OCI-M2 (cell line): ENCODE measurements around the gene PREB.
"Not testable (repeated sequence)": the region's sequence is repeated elsewhere in the genome, so short reads cannot be mapped to it uniquely, and the experiment has no call there.

Experiments used
- DNase-seq: peaks from one replicate; lab custom pipeline; 2025; ENCODE audit not compliant: unreplicated experiment; lab: John Stamatoyannopoulos, UW

Gene PREB

DNA sequence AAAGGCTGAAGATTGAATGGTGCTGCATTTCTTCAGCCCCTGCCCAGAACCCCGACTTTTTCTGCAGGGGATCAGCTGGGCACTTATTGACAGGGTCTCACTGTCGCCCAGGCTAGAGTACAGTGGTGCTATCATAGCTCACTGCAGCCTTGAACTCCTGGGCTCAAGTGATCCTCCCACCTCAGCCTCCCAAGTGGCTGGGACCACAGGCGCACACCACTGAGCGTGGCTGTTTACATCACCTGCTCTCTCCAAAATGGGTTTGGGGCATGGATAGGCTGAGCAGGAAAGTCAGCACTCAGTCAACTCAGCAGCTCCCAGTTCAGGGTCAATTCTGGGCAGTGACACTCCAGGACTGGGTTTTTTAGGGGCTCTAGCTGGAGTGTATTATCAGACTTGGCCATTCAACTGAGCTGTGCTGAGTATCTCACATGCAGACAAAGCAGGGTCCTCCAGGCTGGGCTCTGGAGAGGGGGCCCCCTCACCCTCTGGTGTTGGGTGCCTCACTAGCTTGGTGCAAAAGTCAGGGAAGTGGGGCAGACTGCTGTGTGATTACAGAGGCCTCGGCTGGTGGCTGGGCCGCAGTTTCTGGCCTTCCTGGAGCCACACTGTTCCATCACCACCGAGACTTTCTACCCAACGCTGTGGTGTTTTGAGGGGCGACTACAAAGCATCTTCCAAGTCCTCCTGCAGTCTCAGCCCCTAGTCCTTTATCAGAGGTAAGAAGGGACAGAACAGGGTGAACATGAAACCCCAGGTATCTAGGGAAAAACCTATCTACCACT lies 6.4 kb downstream of the PREB start:
- no peak for DNase-seq

DNA sequence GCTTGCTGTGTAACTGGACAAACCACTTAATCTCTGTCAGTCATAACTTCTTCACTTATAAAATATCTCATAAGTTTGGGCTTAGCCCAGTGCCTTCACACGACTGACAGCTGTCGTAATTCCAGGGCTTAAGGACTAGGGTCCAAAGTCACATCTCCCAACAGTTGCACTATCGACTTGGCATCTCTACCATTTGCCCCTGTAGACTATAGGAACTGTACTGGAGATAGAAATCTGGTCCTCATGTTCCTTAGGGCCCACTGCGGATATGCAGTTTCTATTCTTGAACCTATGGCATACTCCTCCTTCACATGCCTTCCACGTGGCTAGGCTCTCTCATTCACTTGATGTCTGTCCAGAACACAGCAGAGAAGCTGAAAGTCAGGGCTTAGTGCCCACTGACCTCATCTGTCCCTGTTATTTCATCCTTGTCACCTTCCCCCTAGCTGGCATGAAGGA lies 8.2 kb downstream of the PREB start:
- no peak for DNase-seq

- DNase-seq: no peak
These were observed 9.3 kb downstream of the PREB start for GRCh38 chr2:27125104-27125503.

- no peak for DNase-seq
These were observed 10.9 kb downstream of the PREB start, which contains the start of gene ABHD1 for GRCh38 chr2:27123302-27124150. TSS of gene ABHD1 (plus strand) at chr2:27123815. CDS start at chr2:27123949, 134 bp downstream.

GRCh38 chr2:27122791-27123190 lies 11.6 kb downstream of the PREB start:
- DNase-seq: no peak

DNA sequence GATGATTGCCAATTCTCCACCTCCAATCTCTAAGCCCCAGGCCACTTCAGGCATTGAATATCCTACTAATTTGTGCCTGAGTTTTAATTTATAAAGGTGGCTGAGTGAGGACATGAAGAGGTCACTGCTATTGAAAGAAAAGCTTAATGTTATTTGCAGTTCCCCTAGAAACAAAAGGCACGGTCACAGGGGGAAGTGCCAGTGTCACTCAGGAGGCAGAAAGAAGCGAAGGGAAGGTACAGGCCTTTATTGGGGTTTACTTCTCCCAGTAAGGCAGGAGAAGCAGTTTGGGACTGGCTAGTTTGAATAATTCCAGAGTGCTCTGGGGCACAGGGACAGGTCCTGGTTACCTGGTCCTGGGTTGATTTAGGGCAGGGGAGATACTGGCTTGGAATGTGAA lies 12.5 kb downstream of the PREB start:
- no peak for DNase-seq

GRCh38 chr2:27119330-27119670 lies 15.1 kb downstream of the PREB start:
- DNase-seq: not testable (repeated sequence)

GRCh38 chr2:27118525-27119329 lies 15.7 kb downstream of the PREB start, which contains the start of gene CGREF1:
TSS of gene CGREF1 (minus strand) at chr2:27119128. CDS start at chr2:27104366, 14,762 bp downstream.
- DNase-seq: no peak

GRCh38 chr2:27117995-27118524 lies 16.4 kb downstream of the PREB start:
- no peak for DNase-seq

GRCh38 chr2:27115519-27115918 lies 18.9 kb downstream of the PREB start:
- DNase-seq: no peak

- DNase-seq: not testable (repeated sequence)
These were observed 22.9 kb downstream of the PREB start for GRCh38 chr2:27111392-27112078.

DNA sequence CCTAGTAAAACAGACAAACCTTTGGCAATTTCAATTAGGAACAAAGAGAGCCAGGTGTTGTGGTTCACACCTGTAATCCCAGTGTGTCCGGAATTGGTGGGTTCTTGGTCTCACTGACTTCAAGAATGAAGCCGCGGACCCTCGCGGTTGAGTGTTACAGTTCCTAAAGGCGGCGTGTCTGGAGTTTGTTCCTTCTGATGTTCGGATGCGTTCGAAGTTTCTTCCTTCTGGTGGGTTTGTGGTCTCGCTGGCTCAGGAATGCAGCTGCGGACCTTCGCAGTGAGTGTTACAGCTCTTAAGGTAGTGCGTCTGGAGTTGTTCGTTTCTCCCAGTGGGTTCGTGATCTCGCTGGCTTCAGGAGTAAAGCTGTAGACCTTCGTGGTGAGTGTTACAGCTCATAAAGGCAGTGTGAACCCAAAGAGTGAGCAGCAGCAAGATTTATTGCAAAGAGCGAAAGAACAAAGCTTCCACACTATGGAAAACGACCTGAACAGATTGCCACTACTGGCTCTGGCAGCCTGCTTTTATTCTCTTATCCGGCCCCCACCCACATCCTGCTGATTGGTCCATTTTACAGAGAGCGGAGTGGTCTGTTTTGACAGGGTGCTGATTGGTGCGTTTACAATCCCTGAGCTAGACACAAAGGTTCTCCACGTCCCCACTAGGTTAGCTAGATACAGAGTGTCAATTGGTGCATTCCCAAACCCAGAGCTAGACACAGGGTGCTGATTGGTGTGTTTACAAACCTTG lies 23.7 kb downstream of the PREB start:
- not testable (repeated sequence) for DNase-seq

DNA sequence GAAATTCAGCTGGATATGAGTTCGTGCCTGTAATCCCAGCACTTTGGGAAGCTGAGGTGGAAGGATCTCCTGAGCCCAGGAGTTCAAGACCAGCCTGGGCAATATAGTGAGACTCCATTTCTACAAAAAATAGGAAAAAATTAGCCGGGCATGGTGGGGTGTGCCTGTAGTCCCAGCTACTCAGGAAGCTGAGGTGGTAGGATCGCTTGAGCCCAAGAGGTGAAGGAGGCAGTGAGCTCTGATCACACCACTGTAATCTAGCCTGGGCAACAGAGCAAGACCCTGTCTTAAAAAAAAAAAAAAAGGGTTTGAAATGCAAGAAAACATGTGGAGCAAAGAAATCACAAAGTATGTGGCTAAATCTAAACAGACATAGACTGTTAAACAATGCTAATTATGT lies 25.4 kb downstream of the PREB start:
- DNase-seq: no peak

GRCh38 chr2:27108221-27108620 lies 26.2 kb downstream of the PREB start:
- no peak for DNase-seq

DNA sequence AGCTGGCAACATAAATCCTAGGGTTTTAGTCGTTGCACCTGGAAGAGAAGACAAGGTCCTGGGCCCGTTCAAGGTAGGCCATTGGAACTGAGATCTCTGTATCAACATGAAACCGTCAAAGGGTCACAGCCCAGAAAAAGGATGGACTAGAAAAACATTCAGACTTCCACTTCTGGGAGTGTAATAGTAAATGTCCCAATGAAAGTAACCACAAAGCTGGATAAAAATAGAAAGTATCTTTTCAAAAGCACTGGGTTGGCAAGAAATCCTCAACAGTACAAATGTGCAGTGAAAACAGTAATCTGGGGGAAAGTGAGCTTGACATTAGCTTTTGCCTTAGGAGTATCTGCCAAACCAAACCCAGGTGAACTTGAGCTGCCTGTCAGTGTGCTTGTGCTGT lies 28.5 kb downstream of the PREB start:
- DNase-seq: no peak

DNA sequence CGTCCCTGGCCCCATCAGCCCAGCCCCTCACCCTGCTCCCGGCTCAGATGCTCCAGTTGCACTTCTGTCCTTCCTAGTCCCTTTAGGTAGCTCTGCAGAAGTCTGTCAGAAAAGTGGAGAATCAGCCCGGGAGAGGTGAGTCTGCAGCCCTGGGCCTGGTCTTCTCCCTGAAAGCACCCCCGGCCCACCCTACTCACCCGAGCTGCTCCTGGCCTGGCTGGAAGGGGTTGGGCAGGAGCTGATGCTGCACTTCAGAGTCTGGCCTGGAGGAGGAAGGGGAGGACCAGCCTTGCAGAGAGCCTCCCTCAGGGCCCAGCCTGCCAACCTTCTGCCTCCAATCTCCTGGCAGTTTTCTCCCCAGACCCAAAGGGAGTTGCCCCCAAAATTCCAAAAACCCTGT lies 32.1 kb downstream of the PREB start:
- DNase-seq: no peak

DNA sequence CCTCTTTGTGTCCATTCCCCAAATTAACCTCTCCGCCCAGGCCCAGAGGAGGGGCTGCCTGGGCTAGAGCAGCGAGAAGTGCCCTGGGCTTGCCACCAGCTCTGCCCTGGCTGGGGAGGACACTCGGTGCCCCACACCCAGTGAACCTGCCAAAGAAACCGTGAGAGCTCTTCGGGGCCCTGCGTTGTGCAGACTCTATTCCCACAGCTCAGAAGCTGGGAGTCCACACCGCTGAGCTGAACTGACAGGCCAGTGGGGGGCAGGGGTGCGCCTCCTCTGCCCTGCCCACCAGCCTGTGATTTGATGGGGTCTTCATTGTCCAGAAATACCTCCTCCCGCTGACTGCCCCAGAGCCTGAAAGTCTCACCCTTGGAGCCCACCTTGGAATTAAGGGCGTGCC lies 34.4 kb downstream of the PREB start:
- DNase-seq: no peak

- DNase-seq: no peak
These were observed 35.0 kb downstream of the PREB start for GRCh38 chr2:27099334-27099955.

- no peak for DNase-seq
These were observed 37.1 kb downstream of the PREB start for GRCh38 chr2:27097341-27097740.
